ENCODE data around the gene LCMT1.

GRCh38 chr16:25199457-25199856 is 87.9 kb downstream of the LCMT1 start:
- TF ChIP-seq, protein P1, sequence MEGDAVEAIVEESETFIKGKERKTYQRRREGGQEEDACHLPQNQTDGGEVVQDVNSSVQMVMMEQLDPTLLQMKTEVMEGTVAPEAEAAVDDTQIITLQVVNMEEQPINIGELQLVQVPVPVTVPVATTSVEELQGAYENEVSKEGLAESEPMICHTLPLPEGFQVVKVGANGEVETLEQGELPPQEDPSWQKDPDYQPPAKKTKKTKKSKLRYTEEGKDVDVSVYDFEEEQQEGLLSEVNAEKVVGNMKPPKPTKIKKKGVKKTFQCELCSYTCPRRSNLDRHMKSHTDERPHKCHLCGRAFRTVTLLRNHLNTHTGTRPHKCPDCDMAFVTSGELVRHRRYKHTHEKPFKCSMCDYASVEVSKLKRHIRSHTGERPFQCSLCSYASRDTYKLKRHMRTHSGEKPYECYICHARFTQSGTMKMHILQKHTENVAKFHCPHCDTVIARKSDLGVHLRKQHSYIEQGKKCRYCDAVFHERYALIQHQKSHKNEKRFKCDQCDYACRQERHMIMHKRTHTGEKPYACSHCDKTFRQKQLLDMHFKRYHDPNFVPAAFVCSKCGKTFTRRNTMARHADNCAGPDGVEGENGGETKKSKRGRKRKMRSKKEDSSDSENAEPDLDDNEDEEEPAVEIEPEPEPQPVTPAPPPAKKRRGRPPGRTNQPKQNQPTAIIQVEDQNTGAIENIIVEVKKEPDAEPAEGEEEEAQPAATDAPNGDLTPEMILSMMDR (IDR thresholded peaks at IDR 0.05; ENCODE audit: low read depth, low read length): no peak
- no peak for TF ChIP-seq EZH2phosphoT487 (IDR thresholded peaks at IDR 0.05; ENCODE audit: low read depth)

Measured in OCI-LY3 (cell line).